ENCODE results near the gene IGSF9.

Gene IGSF9

GRCh38 chr1:159889202-159889601 lies 56.2 kb downstream of the IGSF9 start:
- Histone ChIP-seq H4K20me1 (ENCODE audit: insufficient read depth, low read length) (no peaks in the 10 kb centered on the region), H3K79me2 (ENCODE audit: insufficient read depth, low read length) (no peaks in the 10 kb centered on the region), H3F3A (ENCODE audit: insufficient read depth, low read length) (no peaks in the 10 kb centered on the region), H3K4me1 (ENCODE audit: insufficient read depth, low read length, severe bottlenecking) (no peaks in the 10 kb centered on the region), H3K4me2 (ENCODE audit: low read length) (no peak overlapping the region), H3K9me2 (ENCODE audit: low read depth, low read length) (no peaks in the 10 kb centered on the region), H3K36me3 (ENCODE audit: insufficient read depth, low read length) (no peaks in the 10 kb centered on the region), H3K4me3 (ENCODE audit: low read depth, low read length, poor library complexity, severe bottlenecking) (no peak overlapping the region), H3K9me3 (ENCODE audit: low read length) (no peaks in the 10 kb centered on the region), H3K27ac (ENCODE audit: low read depth, low read length, poor library complexity, severe bottlenecking) (no peak overlapping the region), H3K27me3 (ENCODE audit: insufficient read depth, low read length) (no peaks in the 10 kb centered on the region), H3K9ac (ENCODE audit: low read length) (no peak overlapping the region), H2AFZ (ENCODE audit: low read length) (no peak overlapping the region)
- no peak for TF ChIP-seq EZH2 (IDR thresholded peaks at IDR 0.05; ENCODE audit: borderline replicate concordance, low read length)
- no peak for TF ChIP-seq CTCF (IDR thresholded peaks at IDR 0.05; ENCODE audit: low read length)

GRCh38 chr1:159884296-159884695 lies 61.1 kb downstream of the IGSF9 start:
- Histone ChIP-seq H3K36me3 (ENCODE audit: insufficient read depth, low read length) (no peaks in the 10 kb centered on the region), H3K4me1 (ENCODE audit: insufficient read depth, low read length, severe bottlenecking) (no peaks in the 10 kb centered on the region), H2AFZ (ENCODE audit: low read length) (no peak overlapping the region), H4K20me1 (ENCODE audit: insufficient read depth, low read length) (no peaks in the 10 kb centered on the region), H3K27ac (ENCODE audit: low read depth, low read length, poor library complexity, severe bottlenecking) (no peak overlapping the region), H3K9ac (ENCODE audit: low read length) (no peak overlapping the region), H3K4me3 (ENCODE audit: low read depth, low read length, poor library complexity, severe bottlenecking) (no peak overlapping the region), H3K4me2 (ENCODE audit: low read length) (no peak overlapping the region), H3K9me2 (ENCODE audit: low read depth, low read length) (no peaks in the 10 kb centered on the region), H3F3A (ENCODE audit: insufficient read depth, low read length) (no peaks in the 10 kb centered on the region), H3K9me3 (ENCODE audit: low read length) (no peaks in the 10 kb centered on the region), H3K27me3 (ENCODE audit: insufficient read depth, low read length) (no peaks in the 10 kb centered on the region; the same call in 1 of the 2 replicates), H3K79me2 (ENCODE audit: insufficient read depth, low read length) (no peaks in the 10 kb centered on the region)
- TF ChIP-seq EZH2 (IDR thresholded peaks at IDR 0.05; ENCODE audit: borderline replicate concordance, low read length): no peak
- no peak for TF ChIP-seq CTCF (IDR thresholded peaks at IDR 0.05; ENCODE audit: low read length)

DNA sequence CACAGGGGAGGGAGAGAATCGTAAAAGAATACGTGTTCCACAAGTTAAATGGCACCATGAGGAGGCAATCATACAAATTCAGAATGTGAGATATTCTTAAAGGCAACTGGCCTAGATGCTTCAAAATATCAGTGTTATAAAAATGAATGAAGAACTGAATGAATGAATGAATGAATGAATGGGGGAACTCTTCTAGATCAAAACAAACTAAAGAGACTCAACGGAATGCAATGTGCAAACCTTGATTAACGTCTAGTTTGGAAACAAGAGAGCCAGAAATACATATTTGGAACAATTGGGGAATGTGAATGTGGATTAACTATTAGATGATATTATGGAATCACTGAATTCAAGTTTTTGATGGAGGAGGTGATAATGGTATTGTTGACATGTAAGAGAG lies 62.3 kb downstream of the IGSF9 start:
- H3K9me2 ChIP-seq (ENCODE audit: low read depth, low read length): no peaks in the 10 kb centered on the region
- no peak overlapping the region for H3K9ac ChIP-seq (ENCODE audit: low read length)
- no peaks in the 10 kb centered on the region for H4K20me1 ChIP-seq (ENCODE audit: insufficient read depth, low read length)
- no peaks in the 10 kb centered on the region for H3K4me1 ChIP-seq (ENCODE audit: insufficient read depth, low read length, severe bottlenecking)
- no peaks in the 10 kb centered on the region; the same call in 1 of the 2 replicates for H3K27me3 ChIP-seq (ENCODE audit: insufficient read depth, low read length)
- no peak overlapping the region for H3K4me3 ChIP-seq (ENCODE audit: low read depth, low read length, poor library complexity, severe bottlenecking)
- H3K9me3 ChIP-seq (ENCODE audit: low read length): no peaks in the 10 kb centered on the region
- H3K27ac ChIP-seq (ENCODE audit: low read depth, low read length, poor library complexity, severe bottlenecking): no peak overlapping the region
- H2AFZ ChIP-seq (ENCODE audit: low read length): no peak overlapping the region
- no peak overlapping the region for H3K4me2 ChIP-seq (ENCODE audit: low read length)
- H3F3A ChIP-seq (ENCODE audit: insufficient read depth, low read length): no peaks in the 10 kb centered on the region
- TF ChIP-seq EZH2 (IDR thresholded peaks at IDR 0.05; ENCODE audit: borderline replicate concordance, low read length) (no peak), CTCF (IDR thresholded peaks at IDR 0.05; ENCODE audit: low read length) (no peak)
- no peaks in the 10 kb centered on the region for H3K36me3 ChIP-seq (ENCODE audit: insufficient read depth, low read length)
- H3K79me2 ChIP-seq (ENCODE audit: insufficient read depth, low read length): no peaks in the 10 kb centered on the region
